Rectal smooth muscle tissue (tissue), 1 donor: Measurements from ENCODE around the gene BCAR3.
"Not testable (repeated sequence)": the region's sequence is repeated elsewhere in the genome, so short reads cannot be mapped to it uniquely, and the experiment has no call there.

ENCODE experiments used
- H3K27ac ChIP-seq: one replicate; pipeline ENCODE4 v1.7.0; 2013; ENCODE audit warnings: low read depth, low read length, inconsistent platforms
- H3K27me3 ChIP-seq: one replicate; pipeline ENCODE4 v1.7.0; 2013; ENCODE audit warnings: low read length; ENCODE audit not compliant: control insufficient read depth, insufficient read depth
- H3K36me3 ChIP-seq: one replicate; pipeline ENCODE4 v1.7.0; 2013; ENCODE audit warnings: low read length; ENCODE audit not compliant: control insufficient read depth, insufficient read depth
- H3K4me1 ChIP-seq: one replicate; pipeline ENCODE4 v1.7.0; 2013; ENCODE audit warnings: low read length; ENCODE audit not compliant: control insufficient read depth, insufficient read depth
- H3K4me3 ChIP-seq: one replicate; pipeline ENCODE4 v1.7.0; 2013; ENCODE audit warnings: low read length
- H3K9ac ChIP-seq: one replicate; pipeline ENCODE4 v1.7.0; 2013; ENCODE audit warnings: low read length

The BCAR3 gene

GRCh38 chr1:93656491-93656890 is 25.1 kb downstream of the BCAR3 start:
- H3K27ac ChIP-seq = no peak overlapping the region
- no peaks in the 10 kb centered on the region for H3K27me3 ChIP-seq
- no peaks in the 10 kb centered on the region for H3K4me1 ChIP-seq
- no peak overlapping the region for H3K4me3 ChIP-seq
- no peaks in the 10 kb centered on the region for H3K36me3 ChIP-seq
- H3K9ac ChIP-seq = no peak overlapping the region

DNA sequence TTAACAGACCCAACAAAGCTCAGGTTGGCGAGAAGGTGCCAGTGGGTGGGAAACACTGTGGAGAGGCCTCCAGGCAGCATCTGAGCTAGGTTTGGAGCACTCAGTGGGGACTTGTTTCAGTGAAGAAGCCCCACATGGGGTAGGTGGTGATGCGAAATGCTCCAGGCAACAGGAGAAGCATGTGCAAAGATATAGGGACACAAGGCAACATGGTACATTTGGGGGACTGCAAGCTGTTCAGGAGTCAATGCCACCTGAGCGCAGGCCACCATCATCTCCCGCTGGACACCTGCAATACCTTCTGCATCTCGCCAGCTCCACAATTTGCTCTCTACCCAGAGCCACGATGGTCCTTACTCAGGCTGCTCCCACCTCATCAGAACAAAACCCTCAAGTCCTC is 28.0 kb downstream of the BCAR3 start:
- no peaks in the 10 kb centered on the region for H3K27me3 ChIP-seq
- no peaks in the 10 kb centered on the region for H3K36me3 ChIP-seq
- H3K9ac ChIP-seq = no peak overlapping the region
- no peak overlapping the region for H3K4me3 ChIP-seq
- H3K27ac ChIP-seq = no peak overlapping the region
- H3K4me1 ChIP-seq = no peaks in the 10 kb centered on the region

- H3K4me3 ChIP-seq = no peak overlapping the region
- H3K27ac ChIP-seq = no peak overlapping the region
- H3K9ac ChIP-seq = no peak overlapping the region
- H3K27me3 ChIP-seq = no peaks in the 10 kb centered on the region
- H3K36me3 ChIP-seq = no peaks in the 10 kb centered on the region
- H3K4me1 ChIP-seq = no peaks in the 10 kb centered on the region
Measured at GRCh38 chr1:93652323-93652949, 29.2 kb downstream of the BCAR3 start.

DNA sequence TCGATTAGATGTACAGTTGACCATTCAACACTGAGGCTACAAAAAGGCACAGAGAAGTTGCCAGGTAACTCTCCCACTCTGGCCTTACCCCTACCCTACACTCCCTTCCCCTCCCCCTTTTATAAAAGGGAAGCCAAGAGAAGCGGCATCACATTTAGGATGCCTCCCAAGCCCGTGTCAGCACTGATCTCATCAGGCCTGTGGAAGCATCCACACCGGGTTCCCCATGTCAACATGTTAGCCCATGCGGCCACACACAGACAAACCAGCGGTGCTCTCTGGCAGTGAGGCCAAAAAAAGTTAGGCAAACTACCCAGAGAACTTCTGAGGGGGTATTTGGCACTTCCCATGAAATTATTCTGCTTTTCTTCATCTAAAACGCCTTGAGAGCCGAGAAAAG is 29.9 kb downstream of the BCAR3 start:
- Histone ChIP-seq H3K27me3 (no peaks in the 10 kb centered on the region), H3K9ac (no peak overlapping the region), H3K4me3 (no peak overlapping the region), H3K4me1 (no peaks in the 10 kb centered on the region), H3K27ac (no peak overlapping the region), H3K36me3 (no peaks in the 10 kb centered on the region)

DNA sequence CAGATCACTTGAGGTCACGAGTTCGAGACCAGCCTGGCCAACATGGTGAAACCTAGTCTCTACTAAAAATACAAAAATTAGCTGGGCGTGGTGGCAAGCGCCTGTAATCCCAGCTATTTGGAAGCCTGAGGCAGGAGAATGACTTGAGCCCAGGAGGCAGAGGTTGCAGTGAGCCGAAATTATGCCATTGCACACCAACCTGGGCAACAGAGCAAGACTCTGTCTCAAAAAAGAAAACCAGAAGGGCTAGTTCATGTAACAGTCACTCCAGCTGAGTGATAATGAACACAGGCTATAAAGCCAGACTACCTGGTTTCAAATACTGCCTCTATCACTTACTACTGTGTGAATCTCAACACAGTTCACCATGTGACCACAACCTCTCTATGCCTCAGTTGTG is 31.5 kb downstream of the BCAR3 start:
- H3K9ac ChIP-seq, H3K4me3 ChIP-seq, H3K4me1 ChIP-seq, H3K27ac ChIP-seq, H3K27me3 ChIP-seq, H3K36me3 ChIP-seq: not testable (repeated sequence)

- Histone ChIP-seq H3K36me3 (no peaks in the 10 kb centered on the region), H3K27ac (no peak overlapping the region), H3K27me3 (no peaks in the 10 kb centered on the region), H3K4me1 (no peaks in the 10 kb centered on the region), H3K9ac (no peak overlapping the region), H3K4me3 (no peak overlapping the region)
Measured at GRCh38 chr1:93649231-93649630, 32.4 kb downstream of the BCAR3 start.

DNA sequence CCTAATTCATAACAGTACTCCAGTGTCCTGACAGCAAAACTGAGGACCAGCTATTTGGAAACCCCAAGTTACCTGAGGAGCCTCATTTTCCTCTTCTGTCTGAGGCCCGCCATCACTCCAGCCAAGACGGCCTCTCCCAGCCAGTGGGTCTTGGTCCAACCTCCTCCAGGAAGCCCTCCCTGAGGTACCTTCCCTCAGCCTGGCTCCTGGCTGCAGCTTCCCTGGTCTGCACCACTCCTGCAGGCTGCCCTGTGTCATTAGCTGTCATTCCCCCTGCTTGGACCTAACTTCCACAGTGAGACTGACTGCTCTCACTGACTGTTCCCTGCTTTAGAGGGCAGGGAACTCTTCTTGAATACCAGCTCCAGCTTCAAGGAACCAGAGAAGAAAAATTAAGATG is 33.0 kb downstream of the BCAR3 start:
- no peaks in the 10 kb centered on the region for H3K4me1 ChIP-seq
- no peaks in the 10 kb centered on the region for H3K36me3 ChIP-seq
- no peak overlapping the region for H3K9ac ChIP-seq
- no peaks in the 10 kb centered on the region for H3K27me3 ChIP-seq
- H3K4me3 ChIP-seq = no peak overlapping the region
- H3K27ac ChIP-seq = no peak overlapping the region

DNA sequence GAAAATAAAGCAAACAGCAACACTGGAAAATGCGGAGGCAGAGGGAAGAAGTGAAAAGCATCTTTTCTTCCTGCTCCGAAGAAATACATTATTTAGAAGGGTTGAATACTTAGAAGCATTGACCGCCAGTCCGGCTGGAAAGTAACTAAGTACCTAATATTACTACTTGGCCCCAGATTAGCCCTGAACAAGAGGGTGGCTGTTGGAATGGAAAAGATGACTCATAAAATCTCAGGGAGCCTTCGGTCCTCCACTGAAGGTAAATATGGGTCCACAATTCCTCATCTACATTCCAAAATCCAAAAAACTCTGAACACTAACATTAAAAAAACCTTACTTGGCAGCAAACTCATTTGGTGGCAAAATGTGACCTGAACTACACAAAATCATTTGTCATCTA is 40.1 kb downstream of the BCAR3 start:
- Histone ChIP-seq H3K4me3 (no peak overlapping the region), H3K9ac (no peak overlapping the region), H3K27me3 (no peaks in the 10 kb centered on the region), H3K27ac (no peak overlapping the region), H3K4me1 (peaks cover 3% of the 10 kb centered on the region), H3K36me3 (no peaks in the 10 kb centered on the region)

DNA sequence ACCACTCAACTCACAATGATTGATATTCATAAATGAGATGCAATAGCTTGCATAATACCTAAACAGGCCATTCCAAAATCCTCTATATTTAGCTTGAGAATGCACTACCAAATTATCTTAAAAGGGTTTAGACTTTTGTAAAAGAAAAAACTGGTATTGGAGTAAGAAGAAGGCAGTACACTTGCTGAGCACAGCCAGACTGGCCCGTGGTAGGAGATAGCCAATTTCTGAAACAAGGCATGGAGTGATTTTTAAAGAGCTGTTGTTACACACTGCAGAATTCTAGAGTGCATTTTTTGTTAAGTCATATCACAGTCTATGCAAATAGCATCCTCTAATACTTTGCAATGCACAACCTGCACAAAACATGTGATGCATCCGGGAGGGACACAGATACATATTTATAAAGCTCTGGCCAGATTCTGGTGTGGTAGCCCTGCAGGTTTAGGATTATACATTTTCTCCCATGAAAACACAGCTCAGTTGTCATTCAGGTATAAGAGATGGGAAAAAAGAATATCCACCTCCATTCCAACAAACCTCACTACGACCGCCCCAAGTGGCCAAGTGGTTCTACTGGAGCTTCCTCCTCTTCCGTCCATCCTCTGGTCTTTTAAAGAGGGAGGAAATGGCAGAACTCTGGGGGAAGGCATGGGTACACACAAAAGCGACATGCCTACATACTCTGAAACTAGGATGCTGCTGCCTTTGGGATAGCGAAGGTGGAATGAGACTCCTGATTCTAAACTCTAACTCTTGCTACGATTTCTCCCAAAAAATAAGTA is 40.8 kb downstream of the BCAR3 start:
- Histone ChIP-seq H3K27me3 (no peaks in the 10 kb centered on the region), H3K9ac (no peak overlapping the region), H3K36me3 (no peaks in the 10 kb centered on the region), H3K4me3 (no peak overlapping the region), H3K4me1 (peaks cover 3% of the 10 kb centered on the region), H3K27ac (no peak overlapping the region)

DNA sequence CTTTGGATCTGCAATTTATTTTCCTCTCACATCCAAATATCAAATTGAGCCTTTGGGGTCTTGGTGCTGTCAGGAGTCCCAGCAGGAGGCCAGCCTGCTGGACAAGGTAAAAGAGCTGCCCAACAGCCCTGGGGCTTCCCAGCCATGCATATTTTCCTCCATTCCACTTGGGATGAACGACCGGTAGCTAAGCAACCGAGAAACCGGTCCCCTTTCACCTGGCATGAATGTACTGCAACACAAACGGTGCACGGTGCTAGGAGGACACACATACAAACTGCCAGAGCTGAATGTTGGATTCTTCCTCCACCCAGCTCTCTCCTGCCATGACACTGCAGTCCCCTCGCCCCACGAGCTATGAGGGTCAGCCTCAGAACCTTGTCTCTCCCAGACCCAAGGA is 42.7 kb downstream of the BCAR3 start:
- peaks cover 3% of the 10 kb centered on the region for H3K4me1 ChIP-seq
- no peak overlapping the region for H3K27ac ChIP-seq
- no peaks in the 10 kb centered on the region for H3K36me3 ChIP-seq
- no peak overlapping the region for H3K4me3 ChIP-seq
- no peaks in the 10 kb centered on the region for H3K27me3 ChIP-seq
- no peak overlapping the region for H3K9ac ChIP-seq

DNA sequence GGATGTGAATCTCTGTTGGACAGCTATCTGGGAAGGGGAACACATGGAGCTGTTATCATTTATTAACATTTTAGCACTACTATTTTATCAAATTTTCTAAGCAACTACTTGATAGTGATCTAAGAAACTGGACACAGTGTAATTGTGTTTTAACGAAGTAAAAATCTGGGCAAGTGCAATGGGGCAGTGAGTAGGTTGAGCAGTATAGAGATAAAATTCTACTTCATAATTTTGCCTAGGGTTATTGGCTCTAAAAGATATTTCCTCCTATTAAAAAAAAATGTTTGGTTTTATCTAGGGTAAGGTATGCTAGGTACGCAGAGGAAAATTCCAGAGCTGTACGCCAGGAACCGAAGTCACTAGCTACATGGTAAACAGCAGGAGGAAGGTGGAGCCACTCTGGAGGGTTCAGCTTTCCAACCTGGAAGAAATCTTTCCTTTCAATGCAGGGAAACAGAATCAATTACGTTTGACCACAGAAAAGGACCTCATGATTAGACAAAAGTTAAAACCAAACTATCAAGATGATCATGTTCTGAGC is 43.3 kb downstream of the BCAR3 start:
- H3K9ac ChIP-seq = no peak overlapping the region
- no peaks in the 10 kb centered on the region for H3K27me3 ChIP-seq
- H3K27ac ChIP-seq = no peak overlapping the region
- H3K4me1 ChIP-seq = peaks cover 3% of the 10 kb centered on the region
- H3K4me3 ChIP-seq = no peak overlapping the region
- H3K36me3 ChIP-seq = no peaks in the 10 kb centered on the region

- Histone ChIP-seq H3K4me3 (no peak overlapping the region), H3K27me3 (no peaks in the 10 kb centered on the region), H3K27ac (no peak overlapping the region), H3K36me3 (no peaks in the 10 kb centered on the region), H3K4me1 (peaks cover 3% of the 10 kb centered on the region), H3K9ac (no peak overlapping the region)
Measured at GRCh38 chr1:93636712-93637111, 44.9 kb downstream of the BCAR3 start.
